Ascending aorta (tissue), 2 donors: ENCODE data around the gene CHST11. TPM values are rescaled to one million over a fixed set of nuclear protein-coding genes. Genes with fewer than 3 reads are reported as not detected.
"Not testable (repeated sequence)": the region's sequence is repeated elsewhere in the genome, so short reads cannot be mapped to it uniquely, and the experiment has no call there.

Experiments
- DNase-seq, 2 donors: peaks; one replicate each; pipeline ENCODE4 v3.0.0-alpha.2; 2019; ENCODE audit warnings: low spot score in 2 of 2
- H3K27ac ChIP-seq, 2 donors: fragments of 200-600 bp; sonication (generic); one replicate each; pipeline ENCODE4 v1.5.1; 2016 to 2017; ENCODE audit warnings: mild to moderate bottlenecking in 1 of 2
- H3K27me3 ChIP-seq: fragments of 200-600 bp; sonication (generic); one replicate; pipeline ENCODE4 v1.5.1; 2017
- H3K36me3 ChIP-seq, 2 donors: fragments of 200-600 bp; sonication (generic); one replicate each; pipeline ENCODE4 v1.5.1; 2016
- H3K4me1 ChIP-seq, 2 donors: fragments of 200-600 bp; sonication (generic); one replicate each; pipeline ENCODE4 v1.5.1; 2016 to 2017; ENCODE audit warnings: mild to moderate bottlenecking in 1 of 2
- H3K4me3 ChIP-seq, 2 donors: fragments of 200-600 bp; sonication (generic); one replicate each; pipeline ENCODE4 v1.5.1; 2016 to 2017; ENCODE audit warnings: mild to moderate bottlenecking in 1 of 2
- H3K9me3 ChIP-seq, 2 donors: fragments of 200-600 bp; sonication (generic); one replicate each; pipeline ENCODE4 v1.5.1; 2016
- CTCF ChIP-seq, 3 experiments: fragments of 200-600 bp in 2 of 3; fragments of 450-650 bp in 1 of 3; sonication (generic) in 2 of 3; IDR thresholded peaks; one replicate each; pipeline ENCODE4 v1.5.1; 2016 to 2019; ENCODE audit warnings: antibody characterized with exemption in 3 of 3, mild to moderate bottlenecking in 1 of 3, moderate library complexity in 1 of 3
- intact Hi-C: fragments of 100-400 bp; cut with DNase I; formaldehyde crosslinking; loops from one replicate; pipeline ENCODE4 v1.15.1; 2023
- total RNA-seq: library from RNA; depleted of rRNA; stranded (reverse); fragments of >200 nt; gene quantifications from one replicate; pipeline ENCODE4 v1.1.0, GENCODE V29; 2016

CHST11 gene
- total RNA-seq, 1 donor from 2014 or later: 63.2 TPM

DNA sequence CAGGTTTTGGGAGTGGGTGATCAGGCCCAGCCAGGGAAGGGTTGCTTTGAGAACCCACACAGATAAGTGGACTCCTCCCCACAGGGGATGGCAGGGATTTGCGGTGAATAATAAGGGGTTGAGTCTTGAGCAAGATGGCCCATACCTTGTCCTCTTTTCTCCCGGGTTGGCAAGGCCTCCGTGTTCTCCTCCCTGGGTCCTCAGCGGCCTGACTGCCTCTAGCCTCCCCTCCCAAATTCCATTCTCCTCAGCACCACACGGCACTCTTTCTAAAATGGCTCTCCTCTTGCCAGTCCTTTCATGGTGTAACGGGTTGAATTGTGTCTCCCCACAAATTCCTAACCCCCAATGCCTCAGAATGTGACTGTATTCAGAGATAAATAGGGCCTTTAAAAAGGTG is 70.0 kb downstream of the CHST11 start:
- intact Hi-C loops: no loop called here

DNA sequence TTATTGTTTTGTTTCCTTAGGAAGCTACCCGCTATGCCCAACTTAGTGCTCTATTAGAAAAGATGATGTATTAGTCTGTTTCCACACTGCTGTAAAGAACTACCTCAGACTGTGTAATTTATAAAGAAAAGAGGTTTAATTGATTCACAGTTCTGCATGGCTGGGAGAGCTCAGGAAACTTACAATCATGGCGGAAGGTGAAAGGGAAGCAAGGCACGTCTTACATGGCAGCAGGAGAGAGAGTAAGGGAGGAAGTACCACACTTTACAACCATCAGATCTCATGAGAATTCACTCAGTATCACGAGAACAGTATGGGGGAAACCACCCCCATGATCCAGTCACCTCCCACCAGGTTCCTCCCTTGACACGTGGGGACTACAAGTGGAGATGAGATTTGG is 70.9 kb downstream of the CHST11 start:
- H3K27ac ChIP-seq, H3K9me3 ChIP-seq, H3K36me3 ChIP-seq, DNase-seq, intact Hi-C loops, H3K27me3 ChIP-seq, H3K4me3 ChIP-seq: not testable (repeated sequence)
- peaks cover 0 to 21% of the 10 kb centered on the region in 2 donors for H3K4me1 ChIP-seq

More for the DNA sequence above, 70.0 kb downstream of the CHST11 start:
- DNase-seq: no peak
- no peaks in the 10 kb centered on the region for H3K36me3 ChIP-seq
- H3K9me3 ChIP-seq: no peaks in the 10 kb centered on the region
- H3K4me3 ChIP-seq: no peak overlapping the region
- no peaks in the 10 kb centered on the region for H3K27me3 ChIP-seq
- no peak overlapping the region for H3K27ac ChIP-seq
- peaks cover 0 to 27% of the 10 kb centered on the region in 2 donors for H3K4me1 ChIP-seq
- TF ChIP-seq CTCF (IDR thresholded peaks at IDR 0.05): no peak

- Histone ChIP-seq H3K9me3 (no peaks in the 10 kb centered on the region), H3K4me3 (no peak overlapping the region), H3K27me3 (no peaks in the 10 kb centered on the region), H3K4me1 (peaks cover 0 to 6% of the 10 kb centered on the region in 2 donors), H3K27ac (no peak overlapping the region), H3K36me3 (no peaks in the 10 kb centered on the region)
- no peak for DNase-seq
- no peak for TF ChIP-seq CTCF (IDR thresholded peaks at IDR 0.05)
- intact Hi-C loops: no loop called here
Measured at GRCh38 chr12:104529130-104529874, 72.6 kb downstream of the CHST11 start.

GRCh38 chr12:104532636-104533035 is 75.9 kb downstream of the CHST11 start:
- no peaks in the 10 kb centered on the region for H3K9me3 ChIP-seq
- no peak overlapping the region for H3K4me3 ChIP-seq
- H3K36me3 ChIP-seq: no peaks in the 10 kb centered on the region
- H3K27ac ChIP-seq: no peak overlapping the region
- no peaks in the 10 kb centered on the region for H3K27me3 ChIP-seq
- DNase-seq: no peak
- no peaks in the 10 kb centered on the region for H3K4me1 ChIP-seq
- TF ChIP-seq CTCF (IDR thresholded peaks at IDR 0.05): no peak
- intact Hi-C loops: no loop called here

GRCh38 chr12:104533134-104533533 is 76.4 kb downstream of the CHST11 start:
- Histone ChIP-seq H3K4me3 (no peak overlapping the region), H3K9me3 (no peaks in the 10 kb centered on the region), H3K27me3 (no peaks in the 10 kb centered on the region), H3K36me3 (no peaks in the 10 kb centered on the region), H3K27ac (no peak overlapping the region), H3K4me1 (no peaks in the 10 kb centered on the region)
- intact Hi-C loops: no loop called here
- DNase-seq: no peak
- no peak for TF ChIP-seq CTCF (IDR thresholded peaks at IDR 0.05)

GRCh38 chr12:104534162-104534856 is 77.6 kb downstream of the CHST11 start:
- intact Hi-C loops: no loop called here
- DNase-seq: no peak
- no peaks in the 10 kb centered on the region for H3K9me3 ChIP-seq

More at GRCh38 chr12:104534162-104534856, 77.6 kb downstream of the CHST11 start:
- H3K4me1 ChIP-seq: no peaks in the 10 kb centered on the region
- H3K4me3 ChIP-seq: no peak overlapping the region
- no peak for TF ChIP-seq CTCF (IDR thresholded peaks at IDR 0.05)
- no peaks in the 10 kb centered on the region for H3K36me3 ChIP-seq
- no peaks in the 10 kb centered on the region for H3K27me3 ChIP-seq
- H3K27ac ChIP-seq: no peak overlapping the region
